EL (cell line): ENCODE data around the gene JMJD4.

Source experiments
- DNase-seq: peaks from one replicate; pipeline ENCODE4 v3.0.0-alpha.2; 2016

Gene JMJD4

GRCh38 chr1:227734856-227735538, at the start of gene JMJD4, which contains the start of gene SNAP47:
Gene JMJD4 (minus strand): TSS chr1:227735302. CDS start chr1:227735273, 29 bp downstream.
Gene SNAP47 (plus strand): TSS chr1:227735435. CDS start chr1:227747737, 12,302 bp downstream.
- DNase-seq: peak; percentile 90

GRCh38 chr1:227782226-227782625, 47.1 kb upstream of the JMJD4 start:
- DNase-seq: no peak

DNA sequence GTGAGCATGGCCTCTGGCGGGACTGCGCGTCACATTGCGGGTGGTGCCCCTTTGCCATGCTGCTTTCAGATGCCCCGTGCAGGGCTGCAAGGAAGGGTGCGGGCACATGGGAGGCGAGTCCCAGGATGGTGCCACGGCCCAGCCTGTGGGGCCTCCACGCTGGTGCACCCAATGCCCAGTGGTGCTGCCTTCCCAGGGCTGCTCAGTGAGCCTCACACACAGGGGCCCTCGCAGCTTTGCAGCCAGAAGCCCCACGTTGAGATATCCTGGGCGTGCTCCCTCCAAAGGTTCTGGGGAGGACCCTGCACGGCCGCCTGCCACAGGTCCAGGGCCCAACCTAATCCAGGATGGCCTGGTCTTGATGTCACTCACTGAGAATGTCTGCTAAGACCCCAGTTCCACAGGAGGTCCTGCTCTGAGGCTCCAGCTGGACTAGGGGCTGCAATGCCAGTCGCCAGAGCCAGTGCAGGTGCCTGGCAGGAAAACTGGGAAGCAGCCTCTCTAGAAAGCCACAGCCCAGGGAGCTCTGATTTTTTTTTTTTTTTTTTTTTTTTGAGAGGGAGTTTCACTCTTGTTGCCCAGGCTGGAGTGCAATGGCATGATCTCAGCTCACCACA, 46.3 kb upstream of the JMJD4 start:
- no peak for DNase-seq

DNA sequence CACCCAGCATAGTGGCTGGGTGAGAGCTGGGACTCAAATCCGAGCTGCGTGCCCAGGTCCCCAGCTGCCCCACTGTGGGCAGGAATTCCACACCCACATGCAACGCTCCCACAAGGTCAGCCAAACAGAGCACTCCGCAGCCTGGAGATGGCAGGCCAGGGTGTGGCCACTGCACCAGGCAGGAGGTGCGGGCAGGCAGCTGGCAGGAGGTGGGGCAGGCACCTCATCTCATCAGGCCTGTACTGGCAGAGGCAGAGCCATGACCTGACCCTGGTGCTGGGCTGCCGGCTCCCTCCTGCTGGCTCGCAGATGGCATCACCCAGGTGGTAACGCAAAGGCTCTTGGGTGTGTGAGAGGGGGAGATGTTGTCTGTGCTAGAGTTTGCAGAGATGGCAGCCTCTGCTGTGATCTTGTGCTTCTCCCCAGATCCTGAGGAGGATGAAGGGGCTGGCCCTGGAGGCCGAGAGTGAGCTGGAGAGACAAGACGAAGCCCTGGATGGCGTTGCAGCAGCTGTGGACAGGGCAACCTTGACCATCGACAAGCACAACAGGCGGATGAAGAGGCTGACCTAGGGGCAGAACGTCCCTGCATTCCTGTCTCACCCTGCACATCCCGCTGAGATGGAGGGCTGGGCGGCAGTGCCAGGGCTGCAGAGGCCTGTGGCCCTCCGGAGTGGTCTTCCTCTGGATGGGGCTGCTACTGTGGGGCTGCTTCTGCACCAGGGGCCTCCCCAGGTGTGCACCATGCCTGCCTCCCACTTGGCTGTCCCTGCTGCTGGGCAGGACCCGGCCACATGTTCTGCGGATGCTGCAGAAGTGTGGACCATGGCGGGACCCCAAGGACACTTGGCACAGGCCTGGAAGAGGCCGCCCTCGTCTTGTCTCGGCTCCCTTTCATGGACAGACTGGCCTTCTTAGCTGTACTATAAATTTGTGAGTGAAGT, 45.3 kb upstream of the JMJD4 start:
- DNase-seq: no peak

DNA sequence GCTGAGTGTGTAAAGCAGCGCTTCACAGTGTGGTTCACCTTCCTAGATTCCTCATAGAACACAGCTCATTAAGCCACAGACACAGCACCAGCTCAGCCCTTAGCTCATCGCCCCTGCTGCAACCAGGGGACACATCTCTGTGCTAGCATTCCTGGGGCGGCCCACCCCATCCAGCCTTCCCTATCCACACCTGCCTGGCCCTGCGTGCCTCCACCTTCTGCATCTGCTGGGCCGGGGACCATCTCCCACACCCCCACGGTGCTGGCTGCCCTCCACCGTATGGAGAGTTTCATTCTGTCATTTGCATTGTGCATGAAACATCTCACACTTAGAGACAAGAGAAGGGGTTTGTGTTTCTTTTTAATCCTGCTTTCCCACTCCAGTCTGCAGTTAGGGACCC, 44.6 kb upstream of the JMJD4 start:
- no peak for DNase-seq

GRCh38 chr1:227779021-227779441, 43.9 kb upstream of the JMJD4 start:
- DNase-seq: no peak

DNA sequence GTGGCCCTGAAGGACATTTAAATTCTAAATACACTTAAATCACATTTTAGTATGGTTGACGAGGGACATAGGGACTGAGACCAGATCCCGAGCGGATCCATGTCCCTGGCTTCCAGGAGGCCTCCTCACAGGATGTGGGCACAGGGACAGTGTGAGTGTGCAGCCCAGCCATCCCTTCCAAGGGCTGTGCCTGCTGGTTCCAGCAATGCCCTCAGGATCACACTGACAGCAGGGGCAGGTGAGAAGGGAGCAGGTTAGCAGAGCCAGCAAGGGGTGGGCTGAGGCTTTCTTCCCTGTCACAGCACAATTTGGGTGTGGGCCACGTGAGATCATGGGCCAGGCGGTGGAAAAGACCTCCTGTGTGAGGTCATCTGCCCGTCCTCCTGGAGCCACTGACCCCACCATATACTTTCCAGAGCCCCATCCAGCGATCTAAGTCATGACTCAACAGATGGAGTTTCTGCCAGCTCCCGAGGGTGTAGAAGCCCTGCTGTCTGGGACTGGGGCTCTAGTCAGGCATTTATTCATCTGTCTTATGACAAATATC, 43.4 kb upstream of the JMJD4 start:
- peak; percentile 70 for DNase-seq

GRCh38 chr1:227777646-227778045, 42.5 kb upstream of the JMJD4 start:
- DNase-seq: no peak

GRCh38 chr1:227777156-227777555, 42.1 kb upstream of the JMJD4 start:
- no peak for DNase-seq

GRCh38 chr1:227776331-227776771, 41.2 kb upstream of the JMJD4 start:
- peak; percentile 74 for DNase-seq

GRCh38 chr1:227775841-227776240, 40.7 kb upstream of the JMJD4 start:
- no peak for DNase-seq

- DNase-seq: no peak
These were observed 39.9 kb upstream of the JMJD4 start for GRCh38 chr1:227774821-227775661.

GRCh38 chr1:227774051-227774731, 39.1 kb upstream of the JMJD4 start:
- no peak for DNase-seq

GRCh38 chr1:227773558-227773957, 38.5 kb upstream of the JMJD4 start:
- no peak for DNase-seq

DNA sequence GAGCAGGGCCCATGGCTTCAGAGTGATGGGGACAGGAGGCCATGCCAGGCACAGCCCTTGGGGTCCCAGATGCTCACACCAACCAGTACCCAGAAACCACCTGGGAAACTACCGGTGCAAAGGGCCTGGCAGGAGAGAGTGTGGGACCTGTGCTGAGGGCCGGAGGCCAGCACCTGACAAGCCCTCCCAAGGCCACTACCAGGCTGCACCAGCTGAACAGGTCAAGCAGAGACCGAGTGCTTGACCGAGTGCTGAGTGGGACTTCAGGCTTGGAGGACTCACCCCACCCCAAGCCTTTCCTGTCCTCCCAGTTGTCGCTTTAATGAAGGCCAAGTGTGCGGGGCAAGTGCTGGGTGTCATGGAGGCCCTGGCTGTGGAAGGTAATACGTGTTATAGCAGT, 36.7 kb upstream of the JMJD4 start:
- DNase-seq: no peak

DNA sequence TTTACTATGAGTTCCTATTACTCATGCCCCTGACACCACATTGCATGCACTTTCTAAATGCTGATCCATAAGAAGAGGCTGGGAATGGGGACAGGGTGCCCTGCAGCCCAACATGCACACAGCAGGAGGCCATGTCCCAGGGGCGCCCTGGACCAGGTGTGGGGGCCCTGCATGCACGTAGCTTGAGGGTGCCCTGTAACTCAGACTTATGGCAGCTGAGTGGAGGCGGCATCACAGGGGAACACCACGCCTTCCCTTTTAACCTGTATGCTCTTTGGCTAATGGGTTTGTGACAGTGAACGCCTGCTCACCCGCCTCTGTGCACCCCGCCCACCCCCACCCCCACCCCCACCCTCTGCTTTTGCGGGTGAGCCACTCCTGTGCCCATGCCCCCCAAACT, 36.2 kb upstream of the JMJD4 start:
- no peak for DNase-seq

GRCh38 chr1:227770812-227771211, 35.7 kb upstream of the JMJD4 start:
- no peak for DNase-seq

DNA sequence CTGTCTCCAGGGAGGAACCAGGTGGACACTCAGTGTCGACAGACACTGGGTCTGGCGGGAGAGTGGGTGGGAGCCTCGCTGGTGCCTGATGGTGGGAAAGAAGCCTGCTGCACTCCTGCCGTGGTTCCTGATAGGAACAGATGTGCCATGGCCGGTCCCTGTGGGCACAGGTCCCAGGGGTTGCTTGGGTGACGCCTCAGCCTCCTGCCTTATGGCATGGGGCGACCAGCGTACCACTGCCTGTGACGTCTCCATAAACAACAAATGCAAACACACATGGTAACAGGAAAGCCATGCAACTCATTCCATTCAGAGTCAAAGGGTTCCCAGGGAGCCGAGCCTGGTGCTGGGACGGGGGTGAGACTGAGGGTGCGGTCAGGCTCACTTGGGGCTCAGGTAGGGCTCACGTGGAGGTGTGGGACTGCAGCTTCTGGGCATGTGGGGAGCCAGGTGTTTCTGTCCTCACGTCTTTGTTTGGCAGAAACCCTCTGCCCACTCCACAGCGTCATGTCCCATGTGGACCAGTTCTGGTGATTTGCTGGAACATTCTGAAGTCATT, 34.9 kb upstream of the JMJD4 start:
- no peak for DNase-seq

DNA sequence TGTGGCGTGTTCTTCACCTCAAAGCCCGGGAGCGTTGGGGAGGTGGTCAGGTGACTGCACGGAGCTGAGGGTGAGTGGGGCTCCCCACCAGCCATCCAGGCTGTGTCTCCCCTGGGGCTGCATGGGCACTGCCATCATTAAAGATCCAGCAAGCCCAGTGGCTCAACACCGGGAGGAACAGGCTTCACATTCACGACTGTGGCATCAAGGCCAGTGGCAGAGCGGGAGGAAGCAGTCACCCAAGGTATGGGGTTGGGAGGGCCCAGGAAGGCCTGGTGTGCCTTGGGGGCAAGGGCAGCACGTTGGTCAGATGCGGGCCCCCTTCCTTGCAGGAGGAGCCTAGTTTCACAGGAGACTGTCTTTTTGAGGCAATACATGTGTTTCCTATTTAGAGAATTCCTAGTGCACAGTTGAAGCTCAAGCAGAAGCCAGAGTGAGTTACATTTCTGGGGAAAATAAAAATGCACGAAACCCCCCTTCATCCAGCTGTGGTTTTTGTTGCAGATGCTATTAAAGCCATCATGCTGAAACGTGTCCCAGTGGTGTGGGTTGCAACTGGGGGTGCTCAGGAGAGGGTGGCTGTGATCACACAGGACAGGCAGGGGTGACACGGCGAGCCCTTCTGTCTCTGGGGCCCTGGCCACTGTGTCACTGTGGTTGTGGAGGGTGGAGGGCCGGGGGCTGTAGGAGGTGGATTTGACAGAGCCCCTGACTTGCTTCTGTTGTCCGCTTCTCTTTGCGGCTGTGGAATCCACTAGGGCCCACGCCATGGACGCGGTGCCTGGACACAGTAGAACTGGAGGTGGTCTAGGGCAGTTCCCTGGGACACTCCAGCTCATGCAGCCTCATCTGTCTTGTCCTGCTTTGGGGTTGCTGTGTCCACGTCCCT, 34.2 kb upstream of the JMJD4 start:
- no peak for DNase-seq

GRCh38 chr1:227768640-227769039, 33.5 kb upstream of the JMJD4 start:
- no peak for DNase-seq
